ENCODE data around the gene PITPNC1. TPM values are rescaled to one million over a fixed set of nuclear protein-coding genes. Genes with fewer than 3 reads are reported as not detected.
"Not testable (repeated sequence)": the region's sequence is repeated elsewhere in the genome, so short reads cannot be mapped to it uniquely, and the experiment has no call there.

Gene PITPNC1
- polyA plus RNA-seq, 3 donors, result 25.7 to 27.6 (median 27.3) TPM

DNA sequence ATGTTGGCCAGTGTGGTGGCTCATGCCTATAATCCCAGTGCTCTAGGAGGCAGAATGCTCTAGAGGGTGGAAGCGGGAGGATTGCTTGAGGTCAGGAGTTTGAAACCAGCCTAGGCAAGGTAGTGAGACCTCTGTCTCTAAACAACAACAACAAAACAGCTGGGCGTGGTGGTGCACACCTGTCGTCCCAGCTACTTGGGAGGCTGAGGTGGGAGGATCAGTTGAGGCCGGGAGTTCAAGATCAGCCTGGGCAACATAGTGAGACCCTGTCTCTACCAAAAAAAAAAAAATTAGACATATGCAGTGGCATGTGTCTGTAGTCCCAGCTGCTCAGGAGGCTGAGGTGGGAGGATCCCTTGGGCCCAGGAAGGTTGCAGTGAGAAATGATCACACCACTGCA lies 53.4 kb downstream of the PITPNC1 start:
- not testable (repeated sequence) for DNase-seq (ENCODE audit: low read depth in 3 of 3, low spot score in 2 of 3)

DNA sequence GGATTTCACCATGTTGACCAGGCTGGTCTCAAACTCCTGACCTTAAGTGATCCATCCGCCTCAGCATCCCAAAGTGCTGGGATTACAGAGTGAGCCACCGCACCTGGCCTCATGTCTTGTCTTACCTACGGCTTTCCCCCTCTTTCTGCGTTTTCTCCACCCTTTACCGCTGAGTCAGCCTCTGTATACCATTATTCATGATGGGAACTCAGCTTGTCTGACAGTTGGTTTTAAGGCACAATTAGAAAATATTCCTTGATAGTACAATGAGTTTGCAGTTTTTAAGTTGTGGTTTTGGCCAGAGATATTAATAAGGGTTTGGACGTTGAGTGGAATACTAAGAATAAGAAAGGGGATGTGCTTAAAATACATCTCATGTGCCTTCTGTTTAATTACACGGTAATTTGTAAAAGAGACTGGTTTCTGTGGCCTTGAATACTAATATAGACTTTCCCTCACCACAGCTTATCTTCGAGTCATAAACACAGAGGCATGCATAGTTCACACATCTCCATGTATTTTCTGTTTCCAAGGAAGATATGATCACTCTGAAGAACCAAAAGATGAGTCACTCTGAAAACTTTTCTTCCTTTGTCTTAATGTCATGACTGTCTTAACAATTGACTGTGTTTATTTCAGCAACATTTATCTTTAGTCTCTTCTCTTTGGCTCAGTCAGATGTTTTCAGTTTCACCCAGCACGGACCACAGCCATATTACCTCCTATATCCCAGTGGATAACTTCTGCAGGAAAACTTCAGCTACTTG lies 54.4 kb downstream of the PITPNC1 start:
- no peak for DNase-seq (ENCODE audit: low read depth in 3 of 3, low spot score in 2 of 3)

GRCh38 chr17:67433248-67433924 lies 56.3 kb downstream of the PITPNC1 start:
- DNase-seq (ENCODE audit: low read depth in 3 of 3, low spot score in 2 of 3), result no peak

- DNase-seq (ENCODE audit: low read depth in 3 of 3, low spot score in 2 of 3), result no peak
Observed at GRCh38 chr17:67434061-67434525, 57.0 kb downstream of the PITPNC1 start.

GRCh38 chr17:67435122-67435521 lies 58.0 kb downstream of the PITPNC1 start:
- DNase-seq (ENCODE audit: low read depth in 3 of 3, low spot score in 2 of 3), result no peak

- no peak for DNase-seq (ENCODE audit: low read depth in 3 of 3, low spot score in 2 of 3)
Observed at GRCh38 chr17:67435786-67436185, 58.7 kb downstream of the PITPNC1 start.

- DNase-seq (ENCODE audit: low read depth in 3 of 3, low spot score in 2 of 3), result no peak
Observed at GRCh38 chr17:67436233-67436632, 59.2 kb downstream of the PITPNC1 start.

- DNase-seq (ENCODE audit: low read depth in 3 of 3, low spot score in 2 of 3), result no peak
Observed at GRCh38 chr17:67438667-67439066, 61.6 kb downstream of the PITPNC1 start.

GRCh38 chr17:67439269-67439668 lies 62.2 kb downstream of the PITPNC1 start:
- no peak for DNase-seq (ENCODE audit: low read depth in 3 of 3, low spot score in 2 of 3)

DNA sequence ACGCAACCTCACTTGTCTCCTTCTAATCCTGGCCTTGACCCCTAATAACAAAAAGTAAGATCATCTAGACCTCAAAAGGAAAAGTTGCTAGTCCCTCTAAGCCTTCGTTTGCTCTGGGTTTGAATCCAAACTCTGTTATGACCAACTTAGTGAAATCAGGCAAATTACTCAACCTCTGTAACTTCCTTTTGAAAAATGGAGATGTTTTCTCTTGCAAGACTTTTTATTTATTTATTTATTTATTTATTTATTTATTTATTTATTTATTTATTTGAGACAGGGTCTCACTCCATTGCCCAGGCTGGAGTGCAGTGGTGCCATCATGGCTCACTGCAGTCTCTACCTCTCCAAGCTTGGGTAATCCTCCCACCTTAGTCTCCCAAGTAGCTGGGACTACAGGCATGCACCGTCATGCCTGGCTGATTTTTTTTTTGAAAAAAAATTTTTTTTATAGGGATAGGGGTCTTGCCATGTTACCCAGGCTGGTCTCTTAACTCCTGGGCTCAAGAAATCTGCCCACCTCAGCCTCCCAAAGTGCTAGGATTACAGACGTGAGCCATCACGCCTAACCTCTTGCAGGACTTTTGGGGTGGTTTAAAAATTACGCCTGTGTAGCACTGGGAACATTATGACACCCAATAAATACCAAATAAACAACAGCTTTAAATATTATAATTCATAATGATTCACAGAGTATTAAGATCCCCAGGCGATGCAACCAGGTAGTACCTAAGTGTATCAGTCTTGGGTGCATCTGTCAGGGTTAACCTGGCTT lies 63.4 kb downstream of the PITPNC1 start:
- DNase-seq (ENCODE audit: low read depth in 3 of 3, low spot score in 2 of 3), result no peak

DNA sequence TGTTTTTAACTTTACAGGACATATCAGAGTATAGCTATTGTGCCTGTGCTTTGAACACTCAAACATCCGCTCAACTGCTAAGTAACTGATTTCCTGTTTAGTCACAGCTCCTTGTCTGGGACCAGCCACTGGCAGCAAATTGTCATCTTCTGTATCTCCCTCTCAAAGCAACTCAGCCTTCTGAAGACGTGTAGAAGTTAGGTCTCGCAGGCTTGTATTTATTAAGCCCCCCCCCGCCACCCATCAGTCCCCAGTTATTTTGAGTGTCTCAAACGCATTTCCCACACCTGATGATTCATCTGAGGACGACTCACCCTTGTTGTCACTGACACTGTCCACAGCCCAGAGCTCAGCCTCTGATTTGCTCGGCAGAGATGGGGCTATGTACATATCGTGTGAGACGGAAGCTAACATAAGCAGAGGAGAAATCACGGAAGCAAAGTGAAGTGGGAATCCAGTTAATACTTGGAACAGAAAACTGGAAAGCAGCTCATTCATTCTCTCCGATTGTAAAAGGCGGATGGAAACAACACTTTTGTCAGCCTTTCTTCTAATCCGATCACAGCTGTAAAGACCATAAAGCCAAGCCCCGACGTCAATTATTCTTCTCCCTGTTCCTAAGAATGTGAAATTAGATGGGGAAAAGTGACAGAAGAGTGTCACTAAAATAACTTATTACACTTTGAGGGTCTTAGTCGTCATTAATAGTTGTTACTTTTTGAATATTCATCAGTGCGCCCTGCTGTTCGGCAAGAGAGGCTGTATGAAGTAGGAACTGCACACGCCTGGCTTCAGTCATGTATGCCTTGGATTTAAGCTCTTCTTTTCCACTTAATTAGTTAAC lies 64.2 kb downstream of the PITPNC1 start:
- DNase-seq (ENCODE audit: low read depth in 3 of 3, low spot score in 2 of 3), result no peak

- DNase-seq (ENCODE audit: low read depth in 3 of 3, low spot score in 2 of 3), result no peak
Observed at GRCh38 chr17:67441896-67442219, 64.8 kb downstream of the PITPNC1 start.

- DNase-seq (ENCODE audit: low read depth in 3 of 3, low spot score in 2 of 3), result no peak
Observed at GRCh38 chr17:67442787-67443624, 65.9 kb downstream of the PITPNC1 start.

DNA sequence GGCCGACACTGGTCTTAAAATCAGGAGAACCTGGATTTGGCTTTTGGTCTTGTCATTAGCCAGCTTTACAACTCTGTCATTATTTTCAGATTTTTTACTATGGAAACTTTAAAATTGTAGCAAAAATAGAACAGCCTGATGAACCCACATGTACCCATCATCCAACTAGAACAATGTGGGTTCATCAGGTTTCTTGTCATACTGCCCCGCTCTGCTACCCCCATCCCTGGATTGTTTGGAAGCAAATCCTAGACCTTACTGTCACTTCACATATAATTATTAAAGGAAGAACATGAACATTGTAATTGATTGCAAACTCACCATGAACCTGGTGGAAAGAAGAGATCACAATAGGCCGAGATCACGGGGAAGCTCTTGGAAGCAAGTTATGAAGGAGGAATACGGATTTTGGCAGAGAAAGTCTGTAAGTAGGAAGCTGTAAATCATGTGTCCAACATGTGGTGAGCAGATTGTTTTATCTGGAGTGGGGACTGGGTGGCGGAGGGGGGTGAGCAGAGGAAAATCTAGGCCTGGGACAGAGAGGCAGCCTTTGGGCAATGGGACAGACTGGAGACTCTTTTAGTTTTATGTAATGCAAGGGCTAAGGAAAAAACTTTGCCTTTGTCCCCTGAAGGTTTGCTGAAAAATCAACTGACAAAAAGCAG lies 67.0 kb downstream of the PITPNC1 start:
- no peak for DNase-seq (ENCODE audit: low read depth in 3 of 3, low spot score in 2 of 3)

DNA sequence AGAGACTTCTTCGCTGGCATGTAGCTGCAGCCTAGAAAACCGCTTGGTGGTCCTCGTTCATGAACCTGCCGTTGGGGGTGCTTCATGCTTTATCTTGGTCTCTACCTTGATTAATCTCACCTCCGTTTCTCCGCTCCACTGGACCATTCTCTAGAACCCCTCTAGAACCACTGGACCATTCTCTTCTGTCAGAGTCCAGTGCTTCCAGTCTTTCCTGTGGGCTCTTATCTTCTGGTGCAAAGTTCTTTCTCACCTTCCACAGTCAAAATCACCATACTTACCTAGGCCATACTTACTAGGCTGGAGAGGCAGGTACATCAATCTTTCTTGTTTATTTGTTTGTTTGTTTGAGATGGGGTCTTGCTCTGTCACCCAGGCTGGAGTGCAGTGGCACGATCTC lies 71.4 kb downstream of the PITPNC1 start:
- DNase-seq (ENCODE audit: low read depth in 3 of 3, low spot score in 2 of 3), result no peak

DNA sequence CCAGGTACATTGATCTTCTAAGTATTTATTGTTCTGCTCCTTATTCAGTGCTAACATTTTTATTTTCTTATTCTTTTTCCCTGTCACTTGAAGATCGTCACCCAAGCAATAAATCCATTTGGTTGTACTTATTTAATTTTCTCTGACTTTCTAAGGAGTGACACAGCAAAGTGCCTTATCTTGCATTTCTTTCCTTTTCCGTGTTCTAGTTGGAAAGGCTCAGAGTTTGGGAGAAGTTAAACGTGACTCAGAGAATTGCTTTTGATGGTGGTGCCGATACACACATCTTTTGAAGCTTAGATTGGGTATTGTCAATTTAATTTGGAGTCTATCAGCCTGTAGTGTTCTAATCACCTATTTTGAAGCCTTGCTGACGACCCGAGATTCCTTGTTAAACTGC lies 72.0 kb downstream of the PITPNC1 start:
- DNase-seq (ENCODE audit: low read depth in 3 of 3, low spot score in 2 of 3), result no peak

GRCh38 chr17:67449845-67450755 lies 73.0 kb downstream of the PITPNC1 start:
- DNase-seq (ENCODE audit: low read depth in 3 of 3, low spot score in 2 of 3), result no peak
